SU-DHL-6 (cell line): ENCODE data around the gene PMEL.

Source experiments
- H2AFZ ChIP-seq: fragments of 200-600 bp; sonication (generic); 2 replicates; pipeline ENCODE4 v1.6.1; 2014; ENCODE audit warnings: low read depth, mild to moderate bottlenecking, moderate library complexity, mixed read lengths, antibody characterized with exemption, low read length; ENCODE audit not compliant: severe bottlenecking
- H3F3A ChIP-seq: fragments of 200-600 bp; shearing (Covaris generic); 2 replicates; pipeline ENCODE4 v1.6.0; 2016; ENCODE audit warnings: antibody characterized with exemption, mild to moderate bottlenecking; ENCODE audit not compliant: insufficient read depth
- H3K27ac ChIP-seq: fragments of 200-600 bp; sonication (generic); 2 replicates; pipeline ENCODE4 v1.5.1; 2016; ENCODE audit warnings: low read depth, mild to moderate bottlenecking, low read length, moderate library complexity, mixed read lengths
- H3K27me3 ChIP-seq: fragments of 200-600 bp; sonication (generic), shearing (Covaris generic); 2 replicates; pipeline ENCODE4 v1.6.0; 2014; ENCODE audit warnings: mild to moderate bottlenecking, low read length
- H3K36me3 ChIP-seq: fragments of 200-600 bp; sonication (generic); 2 replicates; pipeline ENCODE4 v1.6.1; 2014; ENCODE audit warnings: mild to moderate bottlenecking, low read length, mixed read lengths
- H3K4me2 ChIP-seq: fragments of 300-600, 200-600 bp; shearing (Covaris generic), sonication (generic); 2 replicates; pipeline ENCODE4 v1.6.0; 2014; ENCODE audit warnings: low read length, low read depth, mild to moderate bottlenecking; ENCODE audit not compliant: poor library complexity, severe bottlenecking
- H3K4me3 ChIP-seq: fragments of 200-600 bp; sonication (generic); 2 replicates; pipeline ENCODE4 v1.5.1; 2014; ENCODE audit warnings: antibody characterized with exemption, low read length, mild to moderate bottlenecking, mixed read lengths; ENCODE audit not compliant: insufficient read depth, poor library complexity, severe bottlenecking
- H3K79me2 ChIP-seq: fragments of 200-600 bp; sonication (generic); 2 replicates; pipeline ENCODE4 v1.6.1; 2014; ENCODE audit warnings: mild to moderate bottlenecking, low read length, moderate library complexity; ENCODE audit not compliant: insufficient read depth
- H3K9ac ChIP-seq: fragments of 200-600 bp; sonication (generic); 2 replicates; pipeline ENCODE4 v1.7.0; 2014; ENCODE audit warnings: mild to moderate bottlenecking, low read length
- H3K9me2 ChIP-seq: fragments of 200-600 bp; sonication (generic); replicated peaks from 2 replicates; pipeline ENCODE4 v1.6.1; 2014; ENCODE audit warnings: low read length; ENCODE audit not compliant: insufficient read depth
- H3K9me3 ChIP-seq: fragments of 200-600 bp; sonication (generic); 2 replicates; pipeline ENCODE4 v1.6.1; 2014; ENCODE audit warnings: low read length, mixed read lengths; ENCODE audit not compliant: insufficient read depth
- H4K20me1 ChIP-seq: fragments of 200-600 bp; sonication (generic); 2 replicates; pipeline ENCODE4 v1.6.1; 2014; ENCODE audit warnings: low read depth, mild to moderate bottlenecking, antibody characterized with exemption, low read length, moderate library complexity, mixed read lengths
- CTCF ChIP-seq: fragments of 200-600 bp; sonication (generic); IDR thresholded peaks from one replicate; pipeline ENCODE4 v1.5.1; 2017; ENCODE audit warnings: antibody characterized with exemption, mild to moderate bottlenecking, low read length, moderate library complexity; ENCODE audit not compliant: insufficient read depth, poor library complexity, severe bottlenecking
- EZH2phosphoT487 ChIP-seq: fragments of 200-600 bp; sonication (generic), shearing (Covaris generic); conservative IDR thresholded peaks from 2 replicates; pipeline ENCODE4 v1.6.1; 2018; ENCODE audit warnings: mild to moderate bottlenecking, antibody characterized with exemption, low read length, moderate library complexity, mixed read lengths

Gene PMEL

GRCh38 chr12:55997535-55997859 lies 31.7 kb upstream of the PMEL start:
- Histone ChIP-seq H3K4me3 (no peak overlapping the region), H4K20me1 (no peaks in the 10 kb centered on the region), H3K79me2 (no peaks in the 10 kb centered on the region), H3F3A (peaks cover 9% of the 10 kb centered on the region; the same call in 1 of the 2 replicates), H3K4me2 (no peak overlapping the region), H2AFZ (no peak overlapping the region), H3K9me3 (no peaks in the 10 kb centered on the region), H3K27me3 (no peaks in the 10 kb centered on the region), H3K9me2 (no peaks in the 10 kb centered on the region), H3K27ac (no peak overlapping the region), H3K36me3 (0 out of 2 replicates have a peak, but pooled peaks cover under 1% of the 10 kb centered on the region), H3K9ac (no peak overlapping the region)
- TF ChIP-seq EZH2phosphoT487 (no peak), CTCF (no peak)

GRCh38 chr12:55996715-55997534 lies 31.1 kb upstream of the PMEL start, which contains the start of gene SUOX:
TSS of gene SUOX (plus strand) at chr12:55997276. CDS start at chr12:56002222, 4,946 bp downstream.
- Histone ChIP-seq H3K9me2 (no peaks in the 10 kb centered on the region), H3K79me2 (no peaks in the 10 kb centered on the region), H3F3A (peaks cover 9% of the 10 kb centered on the region; the same call in 1 of the 2 replicates), H3K4me2 (no peak within 1 kb of the TSS), H3K27me3 (no peaks in the 10 kb centered on the region), H3K27ac (no peak within 1 kb of the TSS), H3K9ac (no peak within 1 kb of the TSS), H3K9me3 (no peaks in the 10 kb centered on the region), H3K36me3 (0 out of 2 replicates have a peak, but pooled peaks cover 3% of the 10 kb centered on the region), H3K4me3 (no peak within 1 kb of the TSS), H2AFZ (no peak within 1 kb of the TSS), H4K20me1 (no peaks in the 10 kb centered on the region)
- TF ChIP-seq CTCF (no peak), EZH2phosphoT487 (no peak)

DNA sequence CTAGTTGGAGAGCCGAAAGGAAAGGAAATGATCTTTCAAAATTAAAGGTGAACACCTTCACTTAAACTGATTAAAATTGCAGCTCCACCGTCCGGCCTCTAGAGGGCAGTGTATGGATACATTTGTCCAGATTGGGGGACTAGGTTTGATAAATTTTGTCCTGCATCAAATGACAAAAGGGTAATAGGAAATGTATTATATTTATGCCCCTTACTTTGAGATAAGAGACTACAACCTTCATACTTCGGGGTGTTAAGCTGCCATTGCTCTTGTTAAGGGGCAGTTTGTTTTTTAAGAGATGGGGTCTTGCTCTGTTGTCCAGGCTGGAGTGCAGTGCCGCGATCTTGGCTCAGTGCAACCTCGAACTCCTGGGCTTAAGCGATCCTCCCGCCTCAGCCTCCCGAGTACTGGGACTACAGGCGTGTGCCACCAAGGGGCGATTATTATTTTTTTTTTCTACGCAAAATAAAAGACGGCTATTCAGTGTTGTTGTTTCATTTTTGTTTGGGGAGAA lies 30.4 kb upstream of the PMEL start:
- Histone ChIP-seq H3K27ac (no peak overlapping the region), H3K9me2 (no peaks in the 10 kb centered on the region), H3K9me3 (no peaks in the 10 kb centered on the region), H3F3A (peaks cover 9% of the 10 kb centered on the region; the same call in 1 of the 2 replicates), H3K79me2 (no peaks in the 10 kb centered on the region), H3K27me3 (no peaks in the 10 kb centered on the region), H3K36me3 (0 out of 2 replicates have a peak, but pooled peaks cover 3% of the 10 kb centered on the region), H3K9ac (no peak overlapping the region), H2AFZ (no peak overlapping the region), H3K4me2 (no peak overlapping the region), H3K4me3 (no peak overlapping the region), H4K20me1 (no peaks in the 10 kb centered on the region)
- TF ChIP-seq CTCF = peak; percentile 94
- no peak for TF ChIP-seq EZH2phosphoT487
